ENCODE results near the gene CLASP1.
"Not testable (repeated sequence)": the region's sequence is repeated elsewhere in the genome, so short reads cannot be mapped to it uniquely, and the experiment has no call there.

CLASP1 gene

GRCh38 chr2:121659933-121660332, 10.7 kb upstream of the CLASP1 start:
- no peak for DNase-seq (ENCODE audit: low read depth)

GRCh38 chr2:121658393-121658792, 9.1 kb upstream of the CLASP1 start:
- not testable (repeated sequence) for DNase-seq (ENCODE audit: low read depth)

- DNase-seq (ENCODE audit: low read depth): no peak
Observed at GRCh38 chr2:121653035-121653434, 3.8 kb upstream of the CLASP1 start.

- DNase-seq (ENCODE audit: low read depth): peak; percentile 48
Observed at GRCh38 chr2:121650315-121650930, 1.2 kb upstream of the CLASP1 start.

- peak; percentile 98 for DNase-seq (ENCODE audit: low read depth)
Observed at GRCh38 chr2:121649596-121650314, 493 bp upstream of the CLASP1 start.

GRCh38 chr2:121648206-121649148, 785 bp downstream of the CLASP1 start:
- peak; percentile 68 for DNase-seq (ENCODE audit: low read depth)

- no peak for DNase-seq (ENCODE audit: low read depth)
Observed at GRCh38 chr2:121647396-121647795, 1.9 kb downstream of the CLASP1 start.

GRCh38 chr2:121644715-121645114, 4.5 kb downstream of the CLASP1 start:
- no peak for DNase-seq (ENCODE audit: low read depth)

- DNase-seq (ENCODE audit: low read depth): no peak
Observed at GRCh38 chr2:121643877-121644276, 5.4 kb downstream of the CLASP1 start.

- no peak for DNase-seq (ENCODE audit: low read depth)
Observed at GRCh38 chr2:121640380-121641316, 8.6 kb downstream of the CLASP1 start.

GRCh38 chr2:121639846-121640245, 9.4 kb downstream of the CLASP1 start:
- not testable (repeated sequence) for DNase-seq (ENCODE audit: low read depth)

- DNase-seq (ENCODE audit: low read depth): no peak
Observed at GRCh38 chr2:121638333-121638732, 10.9 kb downstream of the CLASP1 start.

GRCh38 chr2:121635371-121635770, 13.9 kb downstream of the CLASP1 start:
- DNase-seq (ENCODE audit: low read depth): peak; percentile 10

- DNase-seq (ENCODE audit: low read depth): peak; percentile 80
Observed at GRCh38 chr2:121634354-121635307, 14.6 kb downstream of the CLASP1 start.

- no peak for DNase-seq (ENCODE audit: low read depth)
Observed at GRCh38 chr2:121633463-121633862, 15.8 kb downstream of the CLASP1 start.

- DNase-seq (ENCODE audit: low read depth): no peak
Observed at GRCh38 chr2:121627525-121628050, 21.7 kb downstream of the CLASP1 start.

- DNase-seq (ENCODE audit: low read depth): no peak
Observed at GRCh38 chr2:121626777-121627524, 22.3 kb downstream of the CLASP1 start.

- no peak for DNase-seq (ENCODE audit: low read depth)
Observed at GRCh38 chr2:121625953-121626352, 23.3 kb downstream of the CLASP1 start.

- DNase-seq (ENCODE audit: low read depth): no peak
Observed at GRCh38 chr2:121617042-121617599, 32.1 kb downstream of the CLASP1 start.
